NCI-H510A (cell line): ENCODE measurements around the gene AHI1.

Experiments used
- DNase-seq: peaks from one replicate; lab custom pipeline; 2025; lab: John Stamatoyannopoulos, UW

The AHI1 gene

GRCh38 chr6:135451617-135452190, 45.8 kb downstream of the AHI1 start:
- no peak for DNase-seq

- no peak for DNase-seq
Measured at GRCh38 chr6:135449246-135449645, 48.3 kb downstream of the AHI1 start.

GRCh38 chr6:135440087-135440792, 57.3 kb downstream of the AHI1 start:
- no peak for DNase-seq

- no peak for DNase-seq
Measured at GRCh38 chr6:135439549-135439948, 58.0 kb downstream of the AHI1 start.

GRCh38 chr6:135438907-135439535, 58.5 kb downstream of the AHI1 start:
- no peak for DNase-seq

GRCh38 chr6:135434991-135435390, 62.5 kb downstream of the AHI1 start:
- DNase-seq = no peak

GRCh38 chr6:135434095-135434494, 63.4 kb downstream of the AHI1 start:
- no peak for DNase-seq

GRCh38 chr6:135428078-135428477, 69.5 kb downstream of the AHI1 start:
- DNase-seq = no peak

- no peak for DNase-seq
Measured at GRCh38 chr6:135426833-135427232, 70.7 kb downstream of the AHI1 start.

- DNase-seq = no peak
Measured at GRCh38 chr6:135424385-135424784, 73.2 kb downstream of the AHI1 start.

- no peak for DNase-seq
Measured at GRCh38 chr6:135423649-135424128, 73.9 kb downstream of the AHI1 start.

GRCh38 chr6:135419162-135419561, 78.4 kb downstream of the AHI1 start:
- no peak for DNase-seq

- no peak for DNase-seq
Measured at GRCh38 chr6:135418040-135418760, 79.3 kb downstream of the AHI1 start.

- no peak for DNase-seq
Measured at GRCh38 chr6:135412761-135413160, 84.8 kb downstream of the AHI1 start.

GRCh38 chr6:135411849-135412248, 85.7 kb downstream of the AHI1 start:
- DNase-seq = no peak

- no peak for DNase-seq
Measured at GRCh38 chr6:135411339-135411738, 86.2 kb downstream of the AHI1 start.

- DNase-seq = no peak
Measured at GRCh38 chr6:135410856-135411255, 86.7 kb downstream of the AHI1 start.

GRCh38 chr6:135403584-135403983, 94.0 kb downstream of the AHI1 start:
- DNase-seq = no peak

- no peak for DNase-seq
Measured at GRCh38 chr6:135402311-135402710, 95.2 kb downstream of the AHI1 start.

- DNase-seq = no peak
Measured at GRCh38 chr6:135397172-135397952, 100.2 kb downstream of the AHI1 start.

- no peak for DNase-seq
Measured at GRCh38 chr6:135395136-135395535, 102.4 kb downstream of the AHI1 start.

- DNase-seq = no peak
Measured at GRCh38 chr6:135393289-135393688, 104.3 kb downstream of the AHI1 start.
